ENCODE data around the gene ARFGAP3.

The ARFGAP3 gene

GRCh38 chr22:42897960-42898359 lies 40.9 kb upstream of the ARFGAP3 start:
- peaks cover 3% of the 10 kb centered on the region; the same call in 1 of the 2 replicates for H3F3A ChIP-seq (ENCODE audit: low read depth)
- H3K4me3 ChIP-seq (ENCODE audit: low read length, poor library complexity, severe bottlenecking): no peak overlapping the region
- H3K4me2 ChIP-seq (ENCODE audit: low read depth, low read length, poor library complexity, severe bottlenecking): no peak overlapping the region
- H3K4me1 ChIP-seq (ENCODE audit: insufficient read depth, low read length, poor library complexity, severe bottlenecking): peaks cover 10% of the 10 kb centered on the region
- H2AFZ ChIP-seq (ENCODE audit: low read length): no peak overlapping the region
- H3K9me2 ChIP-seq (replicated peaks; ENCODE audit: low read depth, low read length): no peaks in the 10 kb centered on the region
- H4K20me1 ChIP-seq (ENCODE audit: insufficient read depth, low read length, poor library complexity, severe bottlenecking): peaks cover 10% of the 10 kb centered on the region
- no peaks in the 10 kb centered on the region for H3K9me3 ChIP-seq (ENCODE audit: insufficient read depth, low read depth, low read length)
- H3K79me2 ChIP-seq (ENCODE audit: insufficient read depth, low read length): peaks cover 40% of the 10 kb centered on the region; the same call in 1 of the 2 replicates
- H3K36me3 ChIP-seq (ENCODE audit: insufficient read depth, low read length): peaks cover 18% of the 10 kb centered on the region; the same call in 1 of the 2 replicates
- no peak overlapping the region for H3K9ac ChIP-seq (ENCODE audit: low read depth, low read length, poor library complexity, severe bottlenecking)
- no peak for TF ChIP-seq CTCF (conservative IDR thresholded peaks at IDR 0.05; ENCODE audit: low read length)
- no peak for TF ChIP-seq EZH2phosphoT487 (IDR thresholded peaks at IDR 0.05; ENCODE audit: borderline replicate concordance)
- no peaks in the 10 kb centered on the region for H3K27me3 ChIP-seq (ENCODE audit: insufficient read depth, low read length, poor library complexity, severe bottlenecking)

DNA sequence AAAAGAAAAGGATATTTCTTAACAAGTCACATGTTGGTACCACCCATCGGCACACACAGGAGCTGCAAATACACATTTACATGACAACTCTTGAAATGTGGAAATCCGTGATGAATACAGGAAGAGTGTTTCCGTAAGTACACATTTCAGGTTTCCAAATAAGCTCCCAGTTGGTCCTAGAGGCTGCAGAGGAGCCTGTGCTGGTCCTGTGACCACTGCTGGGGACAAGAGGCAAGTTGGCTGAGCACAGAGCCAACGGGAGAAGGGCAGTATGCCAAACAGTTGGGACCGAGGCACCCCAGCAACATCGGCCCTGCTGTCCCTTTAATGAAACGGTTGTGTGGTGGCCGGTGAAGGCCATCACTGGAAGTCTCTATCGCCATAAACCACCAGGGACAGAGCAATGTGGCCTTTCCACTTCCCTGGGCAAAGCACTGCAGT lies 38.5 kb upstream of the ARFGAP3 start:
- Histone ChIP-seq H4K20me1 (ENCODE audit: insufficient read depth, low read length, poor library complexity, severe bottlenecking) (peaks cover 10% of the 10 kb centered on the region), H3F3A (ENCODE audit: low read depth) (peaks cover 3% of the 10 kb centered on the region; the same call in 1 of the 2 replicates), H3K4me1 (ENCODE audit: insufficient read depth, low read length, poor library complexity, severe bottlenecking) (peaks cover 10% of the 10 kb centered on the region), H3K9ac (ENCODE audit: low read depth, low read length, poor library complexity, severe bottlenecking) (peak overlapping the region; percentile 24), H3K27me3 (ENCODE audit: insufficient read depth, low read length, poor library complexity, severe bottlenecking) (no peaks in the 10 kb centered on the region), H2AFZ (ENCODE audit: low read length) (no peak overlapping the region), H3K9me3 (ENCODE audit: insufficient read depth, low read depth, low read length) (no peaks in the 10 kb centered on the region), H3K4me2 (ENCODE audit: low read depth, low read length, poor library complexity, severe bottlenecking) (peak overlapping the region; percentile 21), H3K36me3 (ENCODE audit: insufficient read depth, low read length) (peaks cover 27% of the 10 kb centered on the region; the same call in 1 of the 2 replicates), H3K9me2 (replicated peaks; ENCODE audit: low read depth, low read length) (no peaks in the 10 kb centered on the region), H3K4me3 (ENCODE audit: low read length, poor library complexity, severe bottlenecking) (no peak overlapping the region), H3K79me2 (ENCODE audit: insufficient read depth, low read length) (peaks cover 26% of the 10 kb centered on the region; the same call in 1 of the 2 replicates)
- TF ChIP-seq CTCF (conservative IDR thresholded peaks at IDR 0.05; ENCODE audit: low read length) (no peak), EZH2phosphoT487 (IDR thresholded peaks at IDR 0.05; ENCODE audit: borderline replicate concordance) (no peak)

DNA sequence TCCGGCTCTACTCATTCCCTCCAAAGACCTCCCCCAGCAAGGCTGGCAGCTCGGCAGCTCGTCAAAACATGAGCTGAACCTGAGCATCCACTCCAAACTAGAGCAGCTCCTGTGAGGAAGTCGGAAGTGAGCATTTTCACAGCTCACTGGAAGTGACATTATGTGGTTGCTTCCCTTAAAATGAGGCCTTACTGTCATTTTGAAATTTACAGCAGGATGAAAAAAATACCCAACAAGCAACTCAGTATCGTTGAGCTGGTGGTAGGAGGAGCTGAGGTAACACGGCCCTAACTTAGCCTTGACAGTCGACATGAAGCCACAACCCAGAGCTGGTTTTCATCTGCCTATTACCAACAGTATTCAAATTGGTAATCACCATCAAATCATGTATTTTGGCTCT lies 38.0 kb upstream of the ARFGAP3 start:
- Histone ChIP-seq H3K4me2 (ENCODE audit: low read depth, low read length, poor library complexity, severe bottlenecking) (peak overlapping the region; percentile 21), H3K9me2 (replicated peaks; ENCODE audit: low read depth, low read length) (no peaks in the 10 kb centered on the region), H2AFZ (ENCODE audit: low read length) (no peak overlapping the region), H3K36me3 (ENCODE audit: insufficient read depth, low read length) (peaks cover 31% of the 10 kb centered on the region; the same call in 1 of the 2 replicates), H3K9me3 (ENCODE audit: insufficient read depth, low read depth, low read length) (no peaks in the 10 kb centered on the region), H3K4me1 (ENCODE audit: insufficient read depth, low read length, poor library complexity, severe bottlenecking) (peaks cover 10% of the 10 kb centered on the region), H3K27me3 (ENCODE audit: insufficient read depth, low read length, poor library complexity, severe bottlenecking) (no peaks in the 10 kb centered on the region), H3K4me3 (ENCODE audit: low read length, poor library complexity, severe bottlenecking) (no peak overlapping the region), H3K9ac (ENCODE audit: low read depth, low read length, poor library complexity, severe bottlenecking) (peak overlapping the region; percentile 24), H3K79me2 (ENCODE audit: insufficient read depth, low read length) (peaks cover 25% of the 10 kb centered on the region; the same call in 1 of the 2 replicates), H3F3A (ENCODE audit: low read depth) (peaks cover 3% of the 10 kb centered on the region; the same call in 1 of the 2 replicates), H4K20me1 (ENCODE audit: insufficient read depth, low read length, poor library complexity, severe bottlenecking) (peaks cover 10% of the 10 kb centered on the region)
- TF ChIP-seq CTCF (conservative IDR thresholded peaks at IDR 0.05; ENCODE audit: low read length) (no peak), EZH2phosphoT487 (IDR thresholded peaks at IDR 0.05; ENCODE audit: borderline replicate concordance) (no peak)

All from Loucy (cell line).